Osteocyte (in vitro differentiated cells): ENCODE results near the gene GATD1. TPM values are rescaled to one million over a fixed set of nuclear protein-coding genes. Genes with fewer than 3 reads are reported as not detected.

Experiments
- DNase-seq: peaks from one replicate; pipeline ENCODE4 v3.0.0; 2021; ENCODE audit warnings: mixed read lengths; ENCODE audit not compliant: unreplicated experiment; ENCODE audit errors: extremely low spot score
- H3K27ac Mint-ChIP-seq: one replicate; pipeline ENCODE4 v1.8.0; 2021; ENCODE audit warnings: mild to moderate bottlenecking, mixed read lengths; ENCODE audit not compliant: unreplicated experiment
- H3K27me3 Mint-ChIP-seq: one replicate; pipeline ENCODE4 v1.8.0; 2021; ENCODE audit warnings: mixed read lengths; ENCODE audit not compliant: unreplicated experiment
- H3K36me3 Mint-ChIP-seq: one replicate; pipeline ENCODE4 v1.8.0; 2021; ENCODE audit warnings: mixed read lengths; ENCODE audit not compliant: unreplicated experiment
- H3K4me1 Mint-ChIP-seq: one replicate; pipeline ENCODE4 v1.8.0; 2021; ENCODE audit warnings: mixed read lengths; ENCODE audit not compliant: unreplicated experiment
- H3K4me3 Mint-ChIP-seq: one replicate; pipeline ENCODE4 v1.8.0; 2021; ENCODE audit warnings: mild to moderate bottlenecking, moderate library complexity, mixed read lengths; ENCODE audit not compliant: unreplicated experiment
- H3K9me3 Mint-ChIP-seq: one replicate; pipeline ENCODE4 v1.8.0; 2021; ENCODE audit warnings: mixed read lengths; ENCODE audit not compliant: unreplicated experiment
- total RNA-seq: library from RNA; stranded (reverse); gene quantifications from 2 replicates; pipeline ENCODE4 v1.2.1, GENCODE V29; 2021
- TF ChIP-seq, protein P1 (sequence below): fragments of 200-600 bp; sonication (generic); IDR thresholded peaks from 2 replicates; pipeline ENCODE4 v1.5.0; 2021; ENCODE audit warnings: antibody characterized with exemption, mild to moderate bottlenecking, moderate library complexity

GATD1 gene
- total RNA-seq, 1 donor from 2014 or later, result 79.1 TPM

DNA sequence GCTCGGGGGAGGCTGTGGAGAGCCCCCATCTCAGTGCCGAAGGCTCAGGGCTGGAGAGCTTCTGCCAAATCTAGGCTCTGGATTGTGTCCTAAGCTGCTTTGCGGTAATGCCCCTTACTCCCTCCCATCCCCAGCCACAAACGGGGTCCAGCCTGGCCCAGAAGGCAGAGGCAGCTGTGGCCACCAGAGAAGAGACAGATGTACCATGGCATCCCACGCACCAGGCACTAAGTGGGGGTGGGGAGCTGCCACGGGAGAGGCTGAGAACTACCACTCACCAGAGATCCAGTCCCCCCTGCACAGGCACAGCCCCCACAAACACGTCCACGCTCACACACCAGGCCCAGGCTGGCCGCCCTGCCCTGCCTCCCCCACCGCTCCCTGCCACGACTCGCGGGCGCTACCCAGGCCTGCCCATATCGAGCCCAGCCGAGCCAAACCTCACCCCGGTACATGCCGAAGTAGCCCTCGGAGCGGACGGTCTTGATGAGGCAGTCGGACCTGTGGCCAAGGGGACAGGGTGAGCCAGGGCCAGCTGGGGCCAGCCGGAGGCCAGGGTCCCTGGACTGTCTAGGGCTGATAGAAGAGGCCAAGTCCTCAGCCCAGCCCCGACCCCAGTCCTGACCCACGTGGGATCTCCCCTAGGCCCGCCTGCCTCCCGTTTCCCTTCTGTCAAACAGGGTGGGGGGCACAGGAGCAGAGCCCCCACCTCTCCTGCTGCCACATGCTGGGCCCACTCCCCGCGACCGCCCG, 16.9 kb upstream of the GATD1 start:
- Mint-ChIP-seq H3K4me3 (no peak overlapping the region), H3K9me3 (no peaks in the 10 kb centered on the region), H3K36me3 (no peaks in the 10 kb centered on the region), H3K4me1 (peaks cover 22% of the 10 kb centered on the region), H3K27me3 (no peaks in the 10 kb centered on the region), H3K27ac (no peak overlapping the region)
- DNase-seq, result no peak
- TF ChIP-seq, protein P1, sequence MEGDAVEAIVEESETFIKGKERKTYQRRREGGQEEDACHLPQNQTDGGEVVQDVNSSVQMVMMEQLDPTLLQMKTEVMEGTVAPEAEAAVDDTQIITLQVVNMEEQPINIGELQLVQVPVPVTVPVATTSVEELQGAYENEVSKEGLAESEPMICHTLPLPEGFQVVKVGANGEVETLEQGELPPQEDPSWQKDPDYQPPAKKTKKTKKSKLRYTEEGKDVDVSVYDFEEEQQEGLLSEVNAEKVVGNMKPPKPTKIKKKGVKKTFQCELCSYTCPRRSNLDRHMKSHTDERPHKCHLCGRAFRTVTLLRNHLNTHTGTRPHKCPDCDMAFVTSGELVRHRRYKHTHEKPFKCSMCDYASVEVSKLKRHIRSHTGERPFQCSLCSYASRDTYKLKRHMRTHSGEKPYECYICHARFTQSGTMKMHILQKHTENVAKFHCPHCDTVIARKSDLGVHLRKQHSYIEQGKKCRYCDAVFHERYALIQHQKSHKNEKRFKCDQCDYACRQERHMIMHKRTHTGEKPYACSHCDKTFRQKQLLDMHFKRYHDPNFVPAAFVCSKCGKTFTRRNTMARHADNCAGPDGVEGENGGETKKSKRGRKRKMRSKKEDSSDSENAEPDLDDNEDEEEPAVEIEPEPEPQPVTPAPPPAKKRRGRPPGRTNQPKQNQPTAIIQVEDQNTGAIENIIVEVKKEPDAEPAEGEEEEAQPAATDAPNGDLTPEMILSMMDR, result no peak

GRCh38 chr11:793556-793955, 16.3 kb upstream of the GATD1 start:
- Mint-ChIP-seq H3K36me3 (no peaks in the 10 kb centered on the region), H3K4me1 (peaks cover 22% of the 10 kb centered on the region), H3K27me3 (no peaks in the 10 kb centered on the region), H3K4me3 (no peak overlapping the region), H3K27ac (no peak overlapping the region), H3K9me3 (no peaks in the 10 kb centered on the region)
- DNase-seq, result no peak
- TF ChIP-seq, protein P1, result no peak

DNA sequence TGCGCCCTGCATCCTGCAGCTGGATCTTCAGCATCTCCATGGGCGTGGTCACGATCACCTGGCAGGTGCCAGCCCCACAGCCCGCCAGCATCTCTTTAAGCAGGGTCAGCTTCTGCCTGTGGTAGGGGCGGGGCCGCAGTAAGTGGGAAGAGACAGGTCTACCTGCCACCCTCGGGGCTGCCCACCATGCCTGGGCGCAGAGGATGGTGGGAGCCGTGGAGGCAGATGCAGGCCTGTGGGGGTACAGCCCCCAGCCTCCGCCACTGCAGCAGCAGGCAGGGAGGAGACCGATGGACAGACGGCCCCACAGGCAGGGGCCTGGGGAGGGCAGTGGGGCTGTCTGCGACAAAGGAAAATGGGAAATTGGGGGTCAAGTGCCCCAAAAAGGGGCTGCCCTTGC, 15.6 kb upstream of the GATD1 start:
- TF ChIP-seq, protein P1, result no peak
- H3K36me3 Mint-ChIP-seq, result no peaks in the 10 kb centered on the region
- H3K4me1 Mint-ChIP-seq, result peaks cover 22% of the 10 kb centered on the region
- no peaks in the 10 kb centered on the region for H3K27me3 Mint-ChIP-seq
- no peak overlapping the region for H3K27ac Mint-ChIP-seq
- H3K4me3 Mint-ChIP-seq, result no peak overlapping the region
- H3K9me3 Mint-ChIP-seq, result no peaks in the 10 kb centered on the region
- DNase-seq, result no peak

DNA sequence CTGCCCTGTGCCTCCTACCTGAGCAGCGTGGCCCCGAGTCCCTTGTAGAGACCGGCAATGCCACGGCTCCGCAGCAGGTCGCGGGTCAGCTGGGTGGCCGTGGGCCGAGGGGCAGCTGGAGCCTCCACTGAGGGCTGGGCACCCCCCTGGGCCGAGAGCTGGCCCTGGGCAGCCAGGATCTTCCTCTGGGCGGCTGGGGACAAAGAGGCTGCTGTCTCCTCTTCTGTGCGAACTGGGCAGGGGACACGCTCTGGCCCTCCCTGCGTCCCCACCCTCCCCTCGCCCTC, 15.2 kb upstream of the GATD1 start:
- DNase-seq, result no peak
- Mint-ChIP-seq H3K36me3 (no peaks in the 10 kb centered on the region), H3K27me3 (no peaks in the 10 kb centered on the region), H3K27ac (no peak overlapping the region), H3K4me3 (no peak overlapping the region), H3K9me3 (no peaks in the 10 kb centered on the region), H3K4me1 (peaks cover 22% of the 10 kb centered on the region)
- TF ChIP-seq, protein P1, result no peak

DNA sequence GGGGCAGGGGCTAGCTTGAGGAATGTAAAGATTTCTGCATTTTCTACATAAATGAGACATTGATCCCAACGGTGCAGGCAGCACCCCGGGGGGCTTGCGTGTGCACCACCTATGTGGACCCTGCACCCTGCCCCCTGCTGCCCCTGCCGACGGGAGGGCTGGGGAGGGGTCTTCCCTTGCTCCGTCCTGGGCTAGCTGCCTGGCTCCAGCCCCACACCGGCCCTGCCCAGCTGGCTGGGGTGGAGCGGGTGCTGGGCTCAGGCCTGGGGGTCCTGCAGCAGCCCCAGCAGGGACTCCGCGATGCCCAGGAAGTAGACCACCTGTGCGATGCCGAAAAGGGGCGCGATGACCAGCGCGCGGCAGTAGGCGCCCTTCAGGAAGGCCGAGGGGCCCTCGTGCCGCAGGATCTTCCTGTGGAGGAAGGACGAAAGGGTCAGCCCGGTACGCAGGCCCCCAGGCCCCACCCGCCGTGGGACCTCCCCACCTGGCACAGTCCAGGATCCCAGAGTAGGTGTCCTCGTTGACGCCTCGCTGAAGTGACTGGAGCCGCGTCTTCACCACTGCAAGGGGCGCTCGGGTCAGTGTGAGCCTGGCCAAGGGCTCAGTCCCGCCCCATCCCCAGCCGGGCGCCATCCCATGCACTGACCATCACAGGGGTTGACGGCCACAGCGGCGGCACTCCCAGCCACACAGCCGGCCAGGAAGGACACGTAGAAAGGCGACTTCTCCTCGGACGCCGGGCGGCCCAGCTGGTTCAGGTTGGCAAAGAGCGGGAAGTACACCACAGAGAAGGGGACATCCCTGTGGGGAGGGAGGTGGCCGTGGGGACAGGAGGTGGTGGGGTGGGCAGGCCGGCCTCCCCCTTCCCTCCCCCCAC, 14.6 kb upstream of the GATD1 start:
- no peak overlapping the region for H3K4me3 Mint-ChIP-seq
- no peaks in the 10 kb centered on the region for H3K36me3 Mint-ChIP-seq
- peaks cover 18% of the 10 kb centered on the region for H3K4me1 Mint-ChIP-seq
- no peak for DNase-seq
- no peaks in the 10 kb centered on the region for H3K9me3 Mint-ChIP-seq
- TF ChIP-seq, protein P1, result no peak
- H3K27me3 Mint-ChIP-seq, result no peaks in the 10 kb centered on the region
- H3K27ac Mint-ChIP-seq, result no peak overlapping the region
